GM21619 (cell line): ENCODE results near the gene S1PR3.

Experiments used
- ATAC-seq: cut with Tn5 transposase; IDR thresholded peaks from one replicate; pipeline ENCODE4 v1.9.1; 2021; ENCODE audit not compliant: unreplicated experiment

The S1PR3 gene

GRCh38 chr9:89008055-89008743 is 16.9 kb downstream of the S1PR3 start:
- ATAC-seq: no peak

GRCh38 chr9:89008744-89009545 is 17.7 kb downstream of the S1PR3 start:
- no peak for ATAC-seq

- ATAC-seq: no peak
Measured at GRCh38 chr9:89009546-89009840, 18.2 kb downstream of the S1PR3 start.

- no peak for ATAC-seq
Measured at GRCh38 chr9:89010056-89010455, 18.8 kb downstream of the S1PR3 start.

- ATAC-seq: no peak
Measured at GRCh38 chr9:89010526-89011111, 19.4 kb downstream of the S1PR3 start.

- no peak for ATAC-seq
Measured at GRCh38 chr9:89011683-89012082, 20.4 kb downstream of the S1PR3 start.

- ATAC-seq: no peak
Measured at GRCh38 chr9:89012294-89013042, 21.2 kb downstream of the S1PR3 start.

GRCh38 chr9:89013660-89014059 is 22.4 kb downstream of the S1PR3 start:
- ATAC-seq: no peak

GRCh38 chr9:89014153-89014552 is 22.9 kb downstream of the S1PR3 start:
- ATAC-seq: no peak

- ATAC-seq: no peak
Measured at GRCh38 chr9:89015336-89015735, 24.1 kb downstream of the S1PR3 start.

- ATAC-seq: no peak
Measured at GRCh38 chr9:89020754-89021153, 29.5 kb downstream of the S1PR3 start.

- no peak for ATAC-seq
Measured at GRCh38 chr9:89021154-89021803, 30.0 kb downstream of the S1PR3 start.

GRCh38 chr9:89022001-89022759 is 30.9 kb downstream of the S1PR3 start:
- no peak for ATAC-seq

GRCh38 chr9:89022902-89023301 is 31.6 kb downstream of the S1PR3 start:
- no peak for ATAC-seq

GRCh38 chr9:89023740-89024139 is 32.5 kb downstream of the S1PR3 start:
- ATAC-seq: no peak

GRCh38 chr9:89024727-89025126 is 33.5 kb downstream of the S1PR3 start:
- ATAC-seq: no peak

- ATAC-seq: no peak
Measured at GRCh38 chr9:89025553-89025952, 34.3 kb downstream of the S1PR3 start.

- no peak for ATAC-seq
Measured at GRCh38 chr9:89026876-89027275, 35.6 kb downstream of the S1PR3 start.

GRCh38 chr9:89029788-89030187 is 38.5 kb downstream of the S1PR3 start:
- ATAC-seq: no peak

- no peak for ATAC-seq
Measured at GRCh38 chr9:89032173-89032572, 40.9 kb downstream of the S1PR3 start.
